DMS114 treated with DMSO at 0.1 percent for 48 hours (cell line): ENCODE measurements around the gene CD300LG.
"Not testable (repeated sequence)": the region's sequence is repeated elsewhere in the genome, so short reads cannot be mapped to it uniquely, and the experiment has no call there.

Source experiments
- DNase-seq: peaks from one replicate; lab custom pipeline; 2025; ENCODE audit not compliant: unreplicated experiment; lab: John Stamatoyannopoulos, UW

The CD300LG gene

GRCh38 chr17:43877451-43878155 lies 30.6 kb downstream of the CD300LG start:
- DNase-seq, result no peak

- DNase-seq, result peak; percentile 56
Measured at GRCh38 chr17:43878260-43879175, 31.5 kb downstream of the CD300LG start.

GRCh38 chr17:43879723-43880419 lies 32.9 kb downstream of the CD300LG start:
- no peak for DNase-seq

- DNase-seq, result no peak
Measured at GRCh38 chr17:43880420-43880991, 33.5 kb downstream of the CD300LG start.

- no peak for DNase-seq
Measured at GRCh38 chr17:43881181-43881580, 34.2 kb downstream of the CD300LG start.

GRCh38 chr17:43881758-43882505 lies 35.0 kb downstream of the CD300LG start:
- no peak for DNase-seq

- DNase-seq, result no peak
Measured at GRCh38 chr17:43882761-43883415, 35.9 kb downstream of the CD300LG start.

- DNase-seq, result no peak
Measured at GRCh38 chr17:43888548-43888947, 41.6 kb downstream of the CD300LG start.

- DNase-seq, result no peak
Measured at GRCh38 chr17:43890240-43890639, 43.3 kb downstream of the CD300LG start.

GRCh38 chr17:43891851-43892646 lies 45.1 kb downstream of the CD300LG start:
- DNase-seq, result no peak

GRCh38 chr17:43892647-43892952 lies 45.6 kb downstream of the CD300LG start:
- DNase-seq, result no peak

- DNase-seq, result not testable (repeated sequence)
Measured at GRCh38 chr17:43894494-43894893, 47.5 kb downstream of the CD300LG start.

GRCh38 chr17:43897831-43898230 lies 50.9 kb downstream of the CD300LG start:
- no peak for DNase-seq

- DNase-seq, result no peak
Measured at GRCh38 chr17:43898446-43898845, 51.5 kb downstream of the CD300LG start.

GRCh38 chr17:43900183-43900857 lies 53.3 kb downstream of the CD300LG start:
- peak; percentile 74 for DNase-seq

GRCh38 chr17:43900858-43901754 lies 54.1 kb downstream of the CD300LG start:
- no peak for DNase-seq

- DNase-seq, result no peak
Measured at GRCh38 chr17:43901861-43902589, 55.0 kb downstream of the CD300LG start.
